Heart right ventricle (tissue), 16 donors: ENCODE results near the gene OR51A7. TPM values are rescaled to one million over a fixed set of nuclear protein-coding genes. Genes with fewer than 3 reads are reported as not detected.

Source experiments
- ATAC-seq, 8 donors: fragments of 200-7000 bp; cut with Tn5 transposase; one replicate each; pipeline ENCODE4 v1.9.1; 2020; ENCODE audit warnings: mild to moderate bottlenecking in 8 of 8, moderate library complexity in 8 of 8, moderate number of reproducible peaks in 1 of 8
- DNase-seq, 2 donors: peaks; one replicate each; pipeline ENCODE4 v3.0.0-alpha.2; 2020
- H3K27ac ChIP-seq, 10 donors: fragments of 200-600 bp; sonication (generic) in 2 of 10; one replicate each; pipeline versions ENCODE4 v1.5.0 to v1.8.0; 2020 to 2022; ENCODE audit warnings: mild to moderate bottlenecking in 3 of 10
- H3K27me3 ChIP-seq, 7 donors: fragments of 200-600 bp; one replicate each; pipeline ENCODE4 v1.8.0; 2021 to 2022; ENCODE audit warnings: mild to moderate bottlenecking in 2 of 7
- H3K36me3 ChIP-seq, 9 donors: fragments of 200-600 bp; sonication (generic) in 1 of 9; one replicate each; pipeline versions ENCODE4 v1.5.0 to v1.8.0; 2020 to 2022; ENCODE audit warnings: mild to moderate bottlenecking in 2 of 9
- H3K4me1 ChIP-seq, 9 donors: fragments of 200-600 bp; sonication (generic) in 1 of 9; one replicate each; pipeline versions ENCODE4 v1.5.0 to v1.8.0; 2020 to 2022; ENCODE audit warnings: mild to moderate bottlenecking in 4 of 9
- H3K4me3 ChIP-seq, 10 donors: fragments of 200-600 bp; sonication (generic) in 2 of 10; one replicate each; pipeline versions ENCODE4 v1.5.0 to v1.8.0; 2020 to 2022; ENCODE audit warnings: mild to moderate bottlenecking in 7 of 10, moderate library complexity in 2 of 10
- H3K9me3 ChIP-seq, 11 donors: fragments of 200-600 bp in 10 of 11; sonication (generic) in 2 of 11; one replicate each; pipeline versions ENCODE4 v1.5.0 to v1.8.0; 2013 to 2022; ENCODE audit warnings: mild to moderate bottlenecking in 2 of 11, control low read depth in 1 of 11, moderate library complexity in 1 of 11
- WGBS, 2 donors: extraction: QIAGEN DNeasy Blood & Tissue Kit; methylation state at CpG; one replicate each; pipeline ENCODE4 v1.1.7; 2013; ENCODE audit warnings: inconsistent platforms in 1 of 2; 5-methylcytosine and 5-hydroxymethylcytosine counted together
- intact Hi-C, 10 donors: fragments of 100-400 bp; cut with DNase I; formaldehyde crosslinking; loops; one replicate each; pipeline versions ENCODE4 v1.11.1 to v1.14.2; 2022
- polyA plus RNA-seq, 2 donors: library from polyadenylated mRNA; stranded (reverse); fragments of 200-250 nt; gene quantifications; one replicate each; pipeline ENCODE4 v1.2.3, GENCODE V29; 2013
- total RNA-seq, 10 donors: library from RNA; stranded (reverse); fragmentation: NEBNext Ultra II Directional in 3 of 10; extraction: Animal tissue kit (Norgen Biotek cat#: 25700) in 3 of 10; gene quantifications; one replicate each; pipeline versions ENCODE4 v1.2.1 to v1.2.4, GENCODE V29; 2021 to 2023
- TF ChIP-seq, protein P1 (sequence below), 9 donors: fragments of 200-600 bp; sonication (generic) in 2 of 9; IDR thresholded peaks; one replicate each; pipeline versions ENCODE4 v1.5.0 to v1.8.0; 2021 to 2022; ENCODE audit warnings: antibody characterized with exemption in 9 of 9, mild to moderate bottlenecking in 5 of 9, moderate library complexity in 1 of 9
- donor health status: Arrhythmogenic right ventricular cardiomyopathy.
- donor health status: ischemic (EF 13 %, LVEDD 7.1; RV severe dilation, severe dysfunction).
- donor health status: healthy with polysubstance abuse.
- donor health status: DM: no; HTN: yes; CAD: no.
- donor health status: DM: no; HTN: no; CAD: no.
- donor health status: ischemic (EF 25% LVEDD 6.9; RV normal size, moderate dysfunction).
- donor health status: ischemic (EF 25% LVEDD 5.7; RV mildly dilated, moderate dysfunction).
- donor health status: healthy.
- donor health status: DM: yes; HTN: yes; CAD: no.
- donor health status: Ischemic cardiomyopathy.
- donor health status: ischemic (EF 35%, LVEDD 5.7; RV mildly dilated, moderate dysfunction).
- donor health status: nonischemic (EF 11% LVEDD 7.7; RV severe dilation, severe dysfunction).
- donor health status: DM: yes; HTN: yes; CAD: no.
- donor health status: PGD.
- donor health status: ischemic (EF 29% LVEDD 5.4; RV normal size, mild dysfunction).
- donor health status: nonischemic (EF 23%, LVEDD 6.1; RV moderate dilation, normal function).

Gene OR51A7
- total and polyA plus RNA-seq, 12 donors, result not detected

DNA sequence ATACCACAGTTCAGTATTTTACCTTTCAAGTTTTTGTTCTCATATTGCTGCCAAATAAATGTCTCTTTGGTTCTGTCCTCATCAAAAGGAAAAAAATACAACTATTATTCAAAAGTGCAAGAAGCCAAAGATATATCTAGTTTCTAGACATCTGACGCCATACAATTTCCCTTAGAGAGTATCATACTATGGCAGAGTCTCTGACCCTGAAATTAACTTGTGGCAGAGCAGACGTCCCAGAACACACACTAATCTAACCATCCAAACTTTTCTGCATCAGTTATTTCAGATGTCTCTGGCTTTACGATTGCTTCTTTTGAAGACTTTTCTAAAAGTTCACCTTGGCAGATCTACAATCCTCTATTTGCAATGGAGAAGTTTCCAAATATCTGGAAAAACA lies 19.2 kb upstream of the OR51A7 start:
- ATAC-seq, result no peak
- intact Hi-C loops, result no loop called here
- Histone ChIP-seq H3K36me3 (no peaks in the 10 kb centered on the region), H3K9me3 (no peaks in the 10 kb centered on the region), H3K4me3 (no peak overlapping the region), H3K4me1 (no peaks in the 10 kb centered on the region), H3K27ac (no peak overlapping the region), H3K27me3 (no peaks in the 10 kb centered on the region)
- TF ChIP-seq, protein P1, sequence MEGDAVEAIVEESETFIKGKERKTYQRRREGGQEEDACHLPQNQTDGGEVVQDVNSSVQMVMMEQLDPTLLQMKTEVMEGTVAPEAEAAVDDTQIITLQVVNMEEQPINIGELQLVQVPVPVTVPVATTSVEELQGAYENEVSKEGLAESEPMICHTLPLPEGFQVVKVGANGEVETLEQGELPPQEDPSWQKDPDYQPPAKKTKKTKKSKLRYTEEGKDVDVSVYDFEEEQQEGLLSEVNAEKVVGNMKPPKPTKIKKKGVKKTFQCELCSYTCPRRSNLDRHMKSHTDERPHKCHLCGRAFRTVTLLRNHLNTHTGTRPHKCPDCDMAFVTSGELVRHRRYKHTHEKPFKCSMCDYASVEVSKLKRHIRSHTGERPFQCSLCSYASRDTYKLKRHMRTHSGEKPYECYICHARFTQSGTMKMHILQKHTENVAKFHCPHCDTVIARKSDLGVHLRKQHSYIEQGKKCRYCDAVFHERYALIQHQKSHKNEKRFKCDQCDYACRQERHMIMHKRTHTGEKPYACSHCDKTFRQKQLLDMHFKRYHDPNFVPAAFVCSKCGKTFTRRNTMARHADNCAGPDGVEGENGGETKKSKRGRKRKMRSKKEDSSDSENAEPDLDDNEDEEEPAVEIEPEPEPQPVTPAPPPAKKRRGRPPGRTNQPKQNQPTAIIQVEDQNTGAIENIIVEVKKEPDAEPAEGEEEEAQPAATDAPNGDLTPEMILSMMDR (IDR thresholded peaks at IDR 0.05), result no peak
- 65 to 77% methylated on average over 3 of the region's 3 CpGs for WGBS, 2 donors
- no peak for DNase-seq

DNA sequence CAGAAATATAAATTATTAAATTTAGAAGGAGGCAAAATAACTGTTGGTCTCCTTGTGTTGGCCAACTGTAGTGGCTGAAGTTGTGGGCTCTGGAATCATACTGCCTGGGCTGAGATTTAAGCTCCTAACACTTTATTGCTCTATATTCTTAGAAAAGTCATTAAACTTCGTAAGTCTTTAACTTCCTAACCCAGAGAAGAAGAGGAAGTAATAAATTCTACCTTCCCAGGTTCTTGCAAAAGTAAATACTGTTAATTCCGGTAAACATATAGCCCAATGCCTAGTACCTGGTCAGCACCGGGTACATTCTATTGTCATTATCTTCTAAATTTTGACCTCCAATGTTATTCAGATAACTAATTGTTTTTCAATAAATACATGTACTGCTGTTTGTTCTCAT lies 17.4 kb upstream of the OR51A7 start:
- no peak for ATAC-seq
- no peak overlapping the region for H3K4me3 ChIP-seq

DNA sequence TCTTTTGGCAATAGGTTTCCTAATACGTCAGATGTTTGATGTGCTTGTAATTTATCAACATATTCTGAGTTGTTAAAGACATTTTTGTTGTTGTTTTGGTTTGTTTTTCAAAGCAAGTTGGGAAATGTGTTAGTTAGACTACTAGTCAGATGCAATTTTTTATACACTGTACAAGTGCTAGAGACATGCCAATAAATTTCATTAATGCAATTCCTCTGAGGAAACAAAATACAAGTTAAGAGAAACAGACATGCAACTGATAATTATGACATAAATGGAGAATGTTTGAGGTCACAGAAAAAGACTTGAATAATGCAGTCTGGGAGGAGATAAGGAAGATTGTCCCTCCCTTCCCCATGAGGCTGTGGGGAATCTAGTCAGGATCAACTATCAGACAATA lies 16.0 kb upstream of the OR51A7 start:
- Histone ChIP-seq H3K27ac (no peak overlapping the region), H3K36me3 (no peaks in the 10 kb centered on the region), H3K4me1 (no peaks in the 10 kb centered on the region), H3K4me3 (no peak overlapping the region), H3K9me3 (no peaks in the 10 kb centered on the region), H3K27me3 (no peaks in the 10 kb centered on the region)
- intact Hi-C loops, result no loop called here
- ATAC-seq, result no peak
- TF ChIP-seq, protein P1 (IDR thresholded peaks at IDR 0.05), result no peak
- 0% methylated on average over 1 of the region's 1 CpG for WGBS, 2 donors
- no peak for DNase-seq

More for the DNA sequence above, 17.4 kb upstream of the OR51A7 start:
- Histone ChIP-seq H3K36me3 (no peaks in the 10 kb centered on the region), H3K9me3 (no peaks in the 10 kb centered on the region), H3K27me3 (no peaks in the 10 kb centered on the region), H3K4me1 (no peaks in the 10 kb centered on the region), H3K27ac (no peak overlapping the region)
- WGBS, 2 donors, result 78 to 87% methylated on average over 3 of the region's 3 CpGs
- intact Hi-C loops, result no loop called here
- DNase-seq, result no peak
- TF ChIP-seq, protein P1 (IDR thresholded peaks at IDR 0.05), result no peak

DNA sequence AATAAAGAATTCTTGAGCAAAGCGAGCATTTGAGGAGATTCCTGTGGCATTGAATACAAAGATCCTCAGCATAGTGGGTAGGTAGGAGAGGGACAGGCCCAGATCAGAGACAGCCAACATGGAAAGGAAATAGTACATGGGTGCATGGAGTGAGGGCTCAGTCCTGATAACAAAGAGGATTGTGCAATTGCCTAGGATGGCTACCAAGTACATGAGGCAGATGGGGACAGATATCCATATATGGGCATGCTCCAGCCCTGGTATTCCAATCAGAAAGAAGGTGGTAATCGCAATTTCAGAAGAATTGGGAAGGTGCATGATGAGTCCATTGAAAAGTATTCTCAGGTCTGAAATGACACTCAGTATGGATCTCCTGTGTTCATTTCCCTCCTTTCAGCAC lies 13.3 kb upstream of the OR51A7 start:
- Histone ChIP-seq H3K4me3 (no peak overlapping the region), H3K27ac (no peak overlapping the region), H3K9me3 (no peaks in the 10 kb centered on the region), H3K4me1 (no peaks in the 10 kb centered on the region), H3K36me3 (no peaks in the 10 kb centered on the region), H3K27me3 (no peaks in the 10 kb centered on the region)
- intact Hi-C loops, result no loop called here
- TF ChIP-seq, protein P1 (IDR thresholded peaks at IDR 0.05), result no peak
- WGBS, 2 donors, result 86 to 89% methylated on average over 2 of the region's 2 CpGs
- ATAC-seq, result no peak
- no peak for DNase-seq
